Endothelial cell of umbilical vein (primary cell): ENCODE data around the gene SPART. TPM values are rescaled to one million over a fixed set of nuclear protein-coding genes. Genes with fewer than 3 reads are reported as not detected.

Experiments
- BruUV-seq: library from RNA; stranded (reverse); fragments of 400-500 nt; replicated peaks from 2 replicates; lab custom pipeline; 2021; lab: Mats Ljungman, UMichigan
- CTCF ChIA-PET: fragments of 300-600, 350-600 bp; sonication (Branson Sonifier 250); formaldehyde crosslinking; loops from one replicate; lab custom pipeline; 2021; ENCODE audit warnings: antibody characterized with exemption, inconsistent platforms; lab: Charles Lee
- POLR2A ChIA-PET: fragments of 300-600, 350-600 bp; sonication (Branson Sonifier 250); formaldehyde crosslinking; loops from one replicate; lab custom pipeline; 2021; ENCODE audit warnings: antibody characterized with exemption, inconsistent platforms; lab: Charles Lee
- DNase-seq: peaks from one replicate; pipeline ENCODE4 v3.0.0-alpha.2; 2011; ENCODE audit warnings: low read depth, low spot score
- FAIRE-seq: peaks from 2 replicates; lab custom pipeline; 2011; peaks lifted over from hg19 to GRCh38; lab: Jason Lieb, UNC
- H2AFZ ChIP-seq: 2 replicates; pipeline ENCODE4 v1.6.0; 2012; ENCODE audit warnings: low read depth, low read length, control low read depth, inconsistent platforms
- H3K27ac ChIP-seq: 2 replicates; pipeline ENCODE4 v1.5.1; 2011; ENCODE audit warnings: low read depth, mild to moderate bottlenecking, control low read depth, low read length, moderate library complexity; ENCODE audit not compliant: insufficient read depth
- H3K27me3 ChIP-seq, 2 experiments: 2 replicates each; pipeline versions ENCODE4 v1.6.0 to v1.6.1; 2011; ENCODE audit warnings: low read length in 2 of 2, mixed read lengths in 1 of 2; ENCODE audit not compliant: control insufficient read depth in 2 of 2, insufficient read depth in 2 of 2
- H3K36me3 ChIP-seq, 2 experiments: 2 replicates in 1 of 2; 3 replicates in 1 of 2; pipeline ENCODE4 v1.5.1; 2011; ENCODE audit warnings: low read length in 2 of 2, mild to moderate bottlenecking in 1 of 2, moderate library complexity in 1 of 2; ENCODE audit not compliant: control insufficient read depth in 2 of 2, insufficient read depth in 2 of 2; ENCODE audit errors: extremely low read depth in 1 of 2
- H3K4me1 ChIP-seq: 3 replicates; pipeline ENCODE4 v1.5.1; 2011; ENCODE audit warnings: mild to moderate bottlenecking, low read length; ENCODE audit not compliant: control insufficient read depth, insufficient read depth; ENCODE audit errors: extremely low read depth
- H3K4me2 ChIP-seq: 2 replicates; pipeline ENCODE4 v1.6.1; 2011; ENCODE audit warnings: low read length, control low read depth, mixed read lengths; ENCODE audit not compliant: insufficient read depth
- H3K4me3 ChIP-seq, 3 experiments: fragments of 200-600 bp in 1 of 3; sonication (generic), shearing (Covaris generic) in 1 of 3; replicated peaks in 1 of 3; 2 replicates each; pipeline ENCODE4 v1.5.1; 2011 to 2016; ENCODE audit warnings: control low read depth in 3 of 3, low read length in 3 of 3, mild to moderate bottlenecking in 2 of 3, inconsistent platforms in 1 of 3, low read depth in 1 of 3, moderate library complexity in 1 of 3; ENCODE audit not compliant: insufficient read depth in 1 of 3
- H3K79me2 ChIP-seq: 2 replicates; pipeline ENCODE4 v1.6.0; 2012; ENCODE audit warnings: low read length, inconsistent platforms; ENCODE audit not compliant: control insufficient read depth, insufficient read depth
- H3K9ac ChIP-seq: replicated peaks from 2 replicates; pipeline ENCODE3; 2011; ENCODE audit warnings: low read length, control low read depth; ENCODE audit not compliant: insufficient read depth; ENCODE audit errors: extremely low read depth
- H3K9me1 ChIP-seq: replicated peaks from 3 replicates; pipeline ENCODE4 v1.6.0; 2011; ENCODE audit warnings: mild to moderate bottlenecking, low read length; ENCODE audit not compliant: control insufficient read depth, insufficient read depth; ENCODE audit errors: extremely low read depth
- H3K9me3 ChIP-seq: replicated peaks from 2 replicates; pipeline ENCODE4 v1.5.1; 2012; ENCODE audit warnings: low read length, inconsistent platforms; ENCODE audit not compliant: control insufficient read depth, insufficient read depth
- H4K20me1 ChIP-seq: replicated peaks from 2 replicates; pipeline ENCODE3; 2011; ENCODE audit warnings: mild to moderate bottlenecking, low read length; ENCODE audit not compliant: control insufficient read depth, insufficient read depth; ENCODE audit errors: extremely low read depth
- CTCF ChIP-seq, 2 donors: IDR thresholded peaks; 1 replicate in 1 of 2; 2 replicates in 1 of 2; pipeline ENCODE4 v1.5.1; 2011; ENCODE audit warnings: low read length in 2 of 2, mild to moderate bottlenecking in 2 of 2, moderate library complexity in 2 of 2, control low read depth in 1 of 2, inconsistent platforms in 1 of 2, low read depth in 1 of 2; ENCODE audit not compliant: insufficient read depth in 1 of 2; ENCODE audit errors: extremely low read depth in 1 of 2
- EZH2 ChIP-seq: IDR thresholded peaks from 2 replicates; pipeline ENCODE4 v1.6.1; 2012; ENCODE audit warnings: borderline replicate concordance, low read depth, mild to moderate bottlenecking, moderate library complexity, low read length, inconsistent platforms; ENCODE audit not compliant: severe bottlenecking
- FOS ChIP-seq: IDR thresholded peaks from 2 replicates; pipeline ENCODE4 v1.6.1; 2011; ENCODE audit warnings: mild to moderate bottlenecking, low read length, moderate library complexity, borderline replicate concordance; ENCODE audit not compliant: insufficient read depth
- GATA2 ChIP-seq: IDR thresholded peaks from 2 replicates; pipeline ENCODE4 v1.7.0; 2011; ENCODE audit warnings: low read depth, mild to moderate bottlenecking, moderate library complexity, mixed read lengths, low read length; ENCODE audit not compliant: insufficient read length, insufficient read depth
- JUN ChIP-seq: IDR thresholded peaks from 2 replicates; pipeline ENCODE4 v1.6.1; 2011; ENCODE audit warnings: borderline replicate concordance, low read depth; ENCODE audit not compliant: insufficient read length, insufficient read depth
- MAX ChIP-seq: IDR thresholded peaks from 2 replicates; pipeline ENCODE4 v1.6.1; 2011; ENCODE audit not compliant: insufficient read depth, insufficient read length
- MYC ChIP-seq: IDR thresholded peaks from one replicate; pipeline ENCODE4 v1.6.1; 2011; ENCODE audit warnings: mild to moderate bottlenecking, low read depth, low read length
- POLR2A ChIP-seq: IDR thresholded peaks from 2 replicates; pipeline ENCODE4 v1.6.1; 2012; ENCODE audit warnings: low read depth, mild to moderate bottlenecking, control low read depth, low read length
- POLR2AphosphoS5 ChIP-seq: IDR thresholded peaks from 2 replicates; pipeline ENCODE4 v1.6.1; 2012; ENCODE audit warnings: low read depth, mild to moderate bottlenecking, control low read depth, low read length, moderate library complexity; ENCODE audit not compliant: insufficient read depth
- dilution Hi-C: fragments of 300-500 bp; cut with MboI; formaldehyde crosslinking; loops from one replicate; pipeline ENCODE4 v1.15.0; 2019; ENCODE audit warnings: low sequenced_read_pairs; ENCODE audit not compliant: extremely low pct_ligation_motif_present
- intact Hi-C: fragments of 100-400 bp; cut with micrococcal nuclease; formaldehyde crosslinking; loops from one replicate; pipeline ENCODE4 v1.10.0; 2022
- polyA plus RNA-seq, 4 experiments: library from polyadenylated mRNA; depleted of rRNA in 3 of 4; stranded (reverse) in 3 of 4; unstranded in 1 of 4; fragments of >200 nt; gene quantifications; 2 replicates each; pipeline versions ENCODE4 v1.2.1 to v1.2.3, GENCODE V29; 2011 to 2012; ENCODE audit warnings: missing spikeins in 1 of 4
- total RNA-seq: library from RNA; stranded (reverse); gene quantifications from 2 replicates; pipeline ENCODE4 v1.2.3, GENCODE V29; 2021

SPART gene
- total and polyA plus RNA-seq, 2 donors (not counting 3 experiments of a cell fraction or from before 2014, with no cell fraction given) = 40.8 to 73.6 TPM

- H3K4me2 ChIP-seq = no peak overlapping the region
- FAIRE-seq (no peak), DNase-seq (no peak)
- no peak overlapping the region for H3K27ac ChIP-seq
- H3K9me1 ChIP-seq = no peaks in the 10 kb centered on the region
- H2AFZ ChIP-seq = no peak overlapping the region
- no TSS peak for BruUV-seq
- no peaks in the 10 kb centered on the region for H3K9me3 ChIP-seq
- H3K27me3 ChIP-seq = no peaks in the 10 kb centered on the region
- POLR2A ChIA-PET = no interaction called here
- CTCF ChIA-PET = interaction anchor here (1.1 to 1.6 kb wide), 4 partner anchors 9 to 407 kb away, joined by 3 to 6 read pairs (median 4); no protein-coding TSS in a partner anchor
- H3K79me2 ChIP-seq = peaks cover 47% of the 10 kb centered on the region
- no peak overlapping the region for H3K4me3 ChIP-seq
- peaks cover 13% of the 10 kb centered on the region for H3K4me1 ChIP-seq
- H4K20me1 ChIP-seq = peaks cover 2% of the 10 kb centered on the region
- H3K9ac ChIP-seq = no peak overlapping the region
- no peak for TF ChIP-seq JUN
- no peak for TF ChIP-seq MAX
- TF ChIP-seq CTCF (IDR thresholded peaks at IDR 0.05; ENCODE audit: extremely low read depth in 1 of 2, insufficient read depth in 1 of 2, low read depth in 1 of 2, low read length in 2 of 2) = no peak
- TF ChIP-seq EZH2 = no peak
- TF ChIP-seq FOS = no peak
- TF ChIP-seq GATA2 = no peak
- TF ChIP-seq POLR2AphosphoS5 = no peak
- TF ChIP-seq MYC = no peak
- no peak for TF ChIP-seq POLR2A
- dilution Hi-C loops = no loop called here
- H3K36me3 ChIP-seq = peaks cover 8 to 12% of the 10 kb centered on the region in 2 experiments
- intact Hi-C loops = no loop called here
Measured at GRCh38 chr13:36329361-36329760, 16.8 kb downstream of the SPART start.
